GM12878 (cell line): Measurements from ENCODE around the gene BCL10. TPM values are rescaled to one million over a fixed set of nuclear protein-coding genes. Genes with fewer than 3 reads are reported as not detected.

Experiments
- ATAC-seq: fragments of 200-7000 bp; cut with Tn5 transposase; 3 replicates; pipeline ENCODE4 v1.9.1; 2020; ENCODE audit warnings: mild to moderate bottlenecking, moderate library complexity
- BruUV-seq: library from RNA; stranded (reverse); fragments of 400-500 nt; replicated peaks from 2 replicates; lab custom pipeline; 2021; lab: Mats Ljungman, UMichigan
- CTCF ChIA-PET: fragments of 300-600 bp; sonication (Branson Sonifier 250); formaldehyde crosslinking; extraction: SDS; loops from one replicate; lab custom pipeline; 2021; ENCODE audit warnings: inconsistent platforms; lab: Yijun Ruan, JAX
- POLR2A ChIA-PET: fragments of 350-600 bp; formaldehyde crosslinking; extraction: SDS; loops from one replicate; lab custom pipeline; 2021; ENCODE audit warnings: inconsistent platforms; lab: Charles Lee
- RAD21 ChIA-PET: fragments of 300-600 bp; sonication (Branson Sonifier 250); formaldehyde crosslinking; loops from one replicate; lab custom pipeline; 2023; ENCODE audit warnings: antibody characterized with exemption; ENCODE audit not compliant: unreplicated experiment; lab: Charles Lee
- SMC1A ChIA-PET: fragments of 300-600 bp; sonication (Branson Sonifier 250); formaldehyde crosslinking; loops from one replicate; lab custom pipeline; 2023; ENCODE audit not compliant: unreplicated experiment, uncharacterized antibody; lab: Charles Lee
- DNase-seq: peaks from one replicate; pipeline ENCODE4 v3.0.0-alpha.2; 2011; ENCODE audit warnings: low read depth, low spot score
- FAIRE-seq: peaks from 3 replicates; lab custom pipeline; 2011; peaks lifted over from hg19 to GRCh38; lab: Jason Lieb, UNC
- H2AFZ ChIP-seq: 2 replicates; pipeline ENCODE4 v1.6.0; 2011; ENCODE audit warnings: low read depth, low read length, control low read depth; ENCODE audit not compliant: control insufficient read depth
- H3K27ac ChIP-seq: 2 replicates; pipeline ENCODE4 v1.5.1; 2011; ENCODE audit warnings: control low read depth; ENCODE audit not compliant: control insufficient read depth, insufficient read depth
- H3K27me3 ChIP-seq, 2 experiments: replicated peaks in 1 of 2; 2 replicates each; pipeline versions ENCODE4 v1.6.0 to v1.6.1; 2011; ENCODE audit warnings: low read length in 1 of 2; ENCODE audit not compliant: control insufficient read depth in 2 of 2, insufficient read depth in 2 of 2
- H3K36me3 ChIP-seq, 2 experiments: 2 replicates each; pipeline ENCODE4 v1.5.1; 2011; ENCODE audit warnings: low read length in 1 of 2; ENCODE audit not compliant: control insufficient read depth in 2 of 2, insufficient read depth in 2 of 2
- H3K4me1 ChIP-seq: 2 replicates; pipeline ENCODE4 v1.6.1; 2011; ENCODE audit warnings: mild to moderate bottlenecking, low read length, moderate library complexity, mixed read lengths; ENCODE audit not compliant: control insufficient read depth, insufficient read depth
- H3K4me2 ChIP-seq: 2 replicates; pipeline ENCODE4 v1.6.0; 2011; ENCODE audit warnings: control low read depth; ENCODE audit not compliant: control insufficient read depth, insufficient read depth
- H3K4me3 ChIP-seq: fragments of 200-600 bp; sonication (generic); 2 replicates; pipeline ENCODE4 v1.5.1; 2016
- H3K79me2 ChIP-seq: 2 replicates; pipeline ENCODE4 v1.6.0; 2011; ENCODE audit warnings: low read length; ENCODE audit not compliant: control insufficient read depth, insufficient read depth
- H3K9ac ChIP-seq: 2 replicates; pipeline ENCODE4 v1.8.0; 2011; ENCODE audit warnings: low read length, control low read depth, mixed read lengths; ENCODE audit not compliant: control insufficient read depth, insufficient read depth
- H3K9me3 ChIP-seq: replicated peaks from 3 replicates; pipeline ENCODE4 v1.5.1; 2011; ENCODE audit warnings: mild to moderate bottlenecking, low read length; ENCODE audit not compliant: control insufficient read depth, insufficient read depth
- H4K20me1 ChIP-seq: 2 replicates; pipeline ENCODE4 v1.6.0; 2011; ENCODE audit not compliant: control insufficient read depth, insufficient read depth
- HSF1 ChIP-seq: fragments of 150-350 bp; IDR thresholded peaks from 2 replicates; pipeline ENCODE4 v1.6.1; 2014; ENCODE audit warnings: mild to moderate bottlenecking, low read depth, low read length
- IRF3 ChIP-seq: fragments of 450-650 bp; IDR thresholded peaks from 2 replicates; pipeline ENCODE4 v1.6.1; 2014; ENCODE audit warnings: mild to moderate bottlenecking
- MEF2B ChIP-seq: fragments of 450-650 bp; IDR thresholded peaks from 2 replicates; pipeline ENCODE4 v1.6.1; 2018; ENCODE audit warnings: mild to moderate bottlenecking, moderate library complexity; ENCODE audit not compliant: partially characterized antibody, poor library complexity, severe bottlenecking
- NBN ChIP-seq: fragments of 450-650 bp; IDR thresholded peaks from 2 replicates; pipeline ENCODE4 v1.6.1; 2016
- SMAD1 ChIP-seq: fragments of 450-650 bp; IDR thresholded peaks from 2 replicates; pipeline ENCODE4 v1.6.1; 2018; ENCODE audit warnings: mild to moderate bottlenecking, low read depth; ENCODE audit not compliant: partially characterized antibody
- WGBS: methylation state at CpG from one replicate; pipeline ENCODE4 v1.1.6; 2016; ENCODE audit warnings: low lambda C conversion rate; ENCODE audit not compliant: insufficient replicate concordance, insufficient coverage; ENCODE audit errors: missing lambda C conversion rate; 5-methylcytosine and 5-hydroxymethylcytosine counted together
- in situ Hi-C: fragments of 300-500 bp; cut with MboI; formaldehyde crosslinking; loops from 9 replicates; pipeline ENCODE4 v1.14.3; 2018; ENCODE audit warnings: mixed read lengths
- intact Hi-C: fragments of 100-400 bp; cut with micrococcal nuclease; formaldehyde crosslinking; loops from one replicate; pipeline ENCODE4 v1.14.2; 2022; ENCODE audit not compliant: unreplicated experiment
- polyA plus RNA-seq, 11 experiments: library from polyadenylated mRNA; depleted of rRNA in 4 of 11; unstranded in 6 of 11; stranded (reverse) in 5 of 11; fragments of >200 nt; fragmentation: Nextera tagmentation in 4 of 11; fragmentation: Illumina TruSeq in 1 of 11; extraction: Ambion mirVana in 4 of 11; extraction: Trizol in 1 of 11; gene quantifications; 1 replicate in 1 of 11; 2 replicates in 10 of 11; pipeline versions ENCODE4 v1.2.1 to v1.2.3, GENCODE V29; 2011 to 2016; ENCODE audit warnings: inconsistent platforms in 2 of 11, missing spikeins in 2 of 11, low read depth in 1 of 11
- total RNA-seq, 4 experiments: library from RNA; depleted of rRNA in 3 of 4; stranded (reverse); fragments of >200 nt in 3 of 4; fragmentation: Illumina TruSeq in 1 of 4; extraction: Trizol in 1 of 4; gene quantifications; 2 replicates each; pipeline versions ENCODE4 v1.2.1 to v1.2.3, GENCODE V29; 2013 to 2021

BCL10 gene
- total and polyA plus RNA-seq, 10 of the 15 experiments (the other 5 are each of a cell fraction or from before 2014, with no cell fraction given) = 10.6 to 35.2 (median 19.5) TPM

GRCh38 chr1:85289848-85290335, 13.5 kb upstream of the BCL10 start:
- SMC1A ChIA-PET = no interaction called here
- H3K9ac ChIP-seq = no peak overlapping the region
- peak overlapping the region; percentile 75 for H2AFZ ChIP-seq

More at GRCh38 chr1:85289848-85290335, 13.5 kb upstream of the BCL10 start:
- Histone ChIP-seq H3K27me3 (no peaks in the 10 kb centered on the region), H3K79me2 (no peaks in the 10 kb centered on the region), H3K4me2 (peak overlapping the region; percentile 65), H3K4me1 (peaks cover 11% of the 10 kb centered on the region), H3K9me3 (no peaks in the 10 kb centered on the region), H3K27ac (no peak overlapping the region; the same call in 1 of the 2 replicates), H4K20me1 (no peaks in the 10 kb centered on the region), H3K36me3 (no peaks in the 10 kb centered on the region), H3K4me3 (no peak overlapping the region)
- DNase-seq (no peak), FAIRE-seq (peak; percentile 44), ATAC-seq (no peak)
- ChIA-PET CTCF (interaction anchor here (0.6 kb wide), 1 partner anchor 35 kb away, joined by 3 read pairs; no protein-coding TSS in a partner anchor), RAD21 (no interaction called here), POLR2A (no interaction called here)
- 10% methylated on average over 4 of the region's 4 CpGs for WGBS
- no TSS peak for BruUV-seq
- in situ Hi-C loops = no loop called here
- TF ChIP-seq IRF3 (no peak), NBN (no peak), SMAD1 (no peak), HSF1 (no peak), MEF2B (no peak)
- intact Hi-C loops = no loop called here
